HG03039 (cell line): ENCODE data around the gene MYO5C.

ENCODE experiments used
- ATAC-seq: cut with Tn5 transposase; IDR thresholded peaks from one replicate; pipeline ENCODE4 v1.9.1; 2021; ENCODE audit warnings: mild to moderate bottlenecking, moderate library complexity; ENCODE audit not compliant: unreplicated experiment

Gene MYO5C

GRCh38 chr15:52295421-52296001 lies at the start of gene MYO5C:
Gene MYO5C (minus strand): TSS chr15:52295804. CDS start chr15:52295636, 168 bp downstream.
- no peak for ATAC-seq

DNA sequence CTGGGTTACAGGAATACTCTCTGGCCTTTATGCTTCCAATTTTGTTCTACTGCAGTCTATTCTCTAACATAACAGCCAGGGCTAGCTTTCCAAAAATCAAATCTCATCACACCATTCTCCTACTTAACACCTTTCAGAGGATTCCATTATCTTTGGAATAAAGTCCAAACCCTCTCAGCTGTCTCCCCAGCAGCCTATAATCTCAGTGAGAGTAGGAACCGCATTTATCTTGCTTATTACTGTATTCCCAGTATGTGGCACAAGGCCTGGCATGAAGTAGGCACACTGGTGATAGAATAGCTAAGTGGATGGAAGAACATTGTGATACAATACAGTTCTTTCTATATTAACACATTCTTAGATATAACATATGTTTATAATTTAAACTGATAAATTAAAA lies 49.0 kb upstream of the MYO5C start:
- ATAC-seq = no peak

DNA sequence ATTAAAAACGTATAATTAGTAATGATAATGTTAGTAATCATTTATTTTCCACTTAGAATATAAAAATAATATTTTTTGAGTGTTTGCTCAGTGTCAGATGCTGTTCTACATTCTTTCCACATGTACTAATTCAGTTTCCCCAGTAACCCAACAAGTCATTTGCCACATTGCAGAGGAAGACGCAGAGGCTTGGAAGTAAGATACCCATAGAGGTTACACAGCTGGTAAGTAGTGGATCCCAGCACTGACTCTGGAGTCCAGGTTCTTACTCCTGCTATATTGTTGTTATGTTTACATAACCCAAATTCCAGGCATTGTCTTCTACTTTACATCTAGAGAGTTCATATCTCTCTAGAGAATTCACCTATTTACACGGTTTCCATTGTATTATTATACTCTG lies 48.2 kb upstream of the MYO5C start:
- ATAC-seq = no peak

- no peak for ATAC-seq
These were observed 44.5 kb upstream of the MYO5C start for GRCh38 chr15:52340093-52340492.

GRCh38 chr15:52338891-52339290 lies 43.3 kb upstream of the MYO5C start:
- no peak for ATAC-seq

DNA sequence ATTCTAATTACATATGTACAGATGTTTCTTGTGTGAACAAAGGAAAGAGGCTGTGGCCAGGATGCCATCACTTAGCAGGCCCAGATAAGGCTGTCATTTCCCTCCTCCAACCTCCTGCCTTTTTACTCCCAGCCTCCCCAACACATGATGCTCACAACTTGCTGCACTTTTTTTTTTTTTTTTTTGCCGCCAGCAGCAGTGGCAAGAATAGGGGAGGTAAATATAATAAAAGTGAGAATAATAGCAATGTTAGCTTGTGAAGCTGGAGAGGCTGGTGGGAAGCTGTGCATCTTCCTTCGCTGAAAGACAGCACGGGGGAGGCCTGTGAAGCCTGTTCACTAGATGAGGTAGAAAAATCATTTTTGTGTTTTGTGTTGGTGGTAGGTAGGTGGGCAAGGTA lies 42.5 kb upstream of the MYO5C start:
- ATAC-seq = no peak

DNA sequence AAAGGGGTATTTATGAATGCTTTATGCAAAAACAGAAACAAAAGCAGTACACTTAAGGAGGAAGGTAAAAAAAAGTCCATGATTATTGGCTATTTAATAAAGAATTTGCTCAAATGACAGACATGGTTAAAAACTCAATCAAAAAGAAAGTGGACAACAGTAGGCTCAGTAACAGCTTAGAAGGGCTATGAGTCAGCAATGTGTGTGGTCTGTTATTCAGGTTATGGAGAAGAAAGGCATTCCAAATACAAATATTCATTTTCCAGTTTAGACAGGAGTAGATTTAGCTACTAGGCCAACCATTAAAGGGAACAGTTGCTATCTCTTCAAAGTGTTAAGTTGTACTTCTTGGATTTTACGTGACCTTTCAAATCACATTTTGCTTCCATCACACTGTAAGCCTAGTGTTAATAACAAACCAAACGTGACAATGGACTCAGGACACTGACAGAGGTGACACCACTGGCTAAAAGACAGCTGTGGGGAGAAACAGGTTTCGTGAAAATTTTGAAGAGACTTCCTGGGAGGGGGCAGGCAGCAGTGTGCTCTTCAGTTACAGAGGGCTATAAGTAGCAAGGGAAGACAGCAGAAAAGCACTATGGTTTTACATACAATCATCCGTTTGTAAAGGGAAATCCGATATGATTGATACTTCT lies 41.7 kb upstream of the MYO5C start:
- ATAC-seq = no peak

GRCh38 chr15:52336529-52336928 lies 40.9 kb upstream of the MYO5C start:
- no peak for ATAC-seq

GRCh38 chr15:52334491-52335160 lies 39.0 kb upstream of the MYO5C start:
- no peak for ATAC-seq

- peak; percentile 79 for ATAC-seq
These were observed 36.1 kb upstream of the MYO5C start for GRCh38 chr15:52331490-52332240.

- no peak for ATAC-seq
These were observed 34.4 kb upstream of the MYO5C start for GRCh38 chr15:52329987-52330386.

DNA sequence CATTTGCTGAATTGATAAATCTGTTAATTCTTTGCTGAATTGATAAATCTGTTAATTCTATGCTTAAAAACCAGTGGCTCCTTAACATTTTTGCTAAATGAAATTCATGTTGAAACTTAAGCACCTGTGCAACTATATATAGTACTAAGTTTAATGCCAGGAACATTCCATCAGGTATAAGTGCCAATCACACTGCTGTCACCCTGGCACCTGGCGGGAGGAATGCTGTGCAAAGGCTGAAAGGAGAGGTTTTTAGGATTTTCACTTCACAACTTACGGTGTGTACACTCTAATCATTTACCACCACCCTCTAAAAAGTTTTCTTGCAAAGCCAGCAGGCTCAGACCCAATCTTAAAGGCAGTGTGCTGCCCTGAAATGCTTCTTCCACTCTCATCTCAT lies 33.5 kb upstream of the MYO5C start:
- no peak for ATAC-seq

GRCh38 chr15:52328680-52329079 lies 33.1 kb upstream of the MYO5C start:
- no peak for ATAC-seq

DNA sequence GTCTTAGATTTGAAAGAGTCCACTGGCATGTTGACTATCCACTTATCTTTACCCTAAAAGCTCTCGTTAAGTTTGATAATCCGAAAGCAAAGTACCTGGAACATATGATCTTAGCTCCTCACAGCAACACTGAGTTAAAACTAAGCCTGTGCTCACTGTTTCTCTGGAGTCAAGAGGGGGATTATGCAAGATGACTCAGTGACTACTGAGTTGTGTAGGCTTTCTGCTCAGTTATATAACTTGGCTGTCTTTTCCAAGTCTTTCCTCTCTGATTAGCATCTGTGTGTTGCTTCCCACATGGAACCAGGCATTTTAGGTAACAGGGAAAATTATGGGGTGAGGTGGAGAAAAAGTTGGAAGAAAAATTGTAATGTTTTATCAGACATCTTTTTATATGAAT lies 31.2 kb upstream of the MYO5C start:
- no peak for ATAC-seq

DNA sequence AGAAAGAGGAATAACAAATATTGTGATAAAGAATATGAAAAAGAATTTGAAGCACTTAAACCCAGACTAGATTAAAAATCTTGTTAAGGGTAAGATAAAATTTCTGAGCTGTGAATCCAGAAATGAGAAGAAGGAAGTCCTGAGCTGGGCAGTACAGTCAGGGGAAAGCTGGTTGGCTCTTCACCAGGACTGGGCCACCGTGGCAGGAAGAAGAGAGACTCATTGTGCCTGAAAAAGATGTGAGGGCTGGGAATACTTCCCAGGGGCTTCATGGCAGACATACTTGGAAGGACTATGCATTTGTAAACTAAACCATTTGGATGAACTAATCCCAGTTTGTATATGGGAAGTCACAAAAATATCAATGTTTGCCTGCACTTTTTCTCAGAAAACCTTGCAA lies 28.5 kb upstream of the MYO5C start:
- ATAC-seq = no peak

DNA sequence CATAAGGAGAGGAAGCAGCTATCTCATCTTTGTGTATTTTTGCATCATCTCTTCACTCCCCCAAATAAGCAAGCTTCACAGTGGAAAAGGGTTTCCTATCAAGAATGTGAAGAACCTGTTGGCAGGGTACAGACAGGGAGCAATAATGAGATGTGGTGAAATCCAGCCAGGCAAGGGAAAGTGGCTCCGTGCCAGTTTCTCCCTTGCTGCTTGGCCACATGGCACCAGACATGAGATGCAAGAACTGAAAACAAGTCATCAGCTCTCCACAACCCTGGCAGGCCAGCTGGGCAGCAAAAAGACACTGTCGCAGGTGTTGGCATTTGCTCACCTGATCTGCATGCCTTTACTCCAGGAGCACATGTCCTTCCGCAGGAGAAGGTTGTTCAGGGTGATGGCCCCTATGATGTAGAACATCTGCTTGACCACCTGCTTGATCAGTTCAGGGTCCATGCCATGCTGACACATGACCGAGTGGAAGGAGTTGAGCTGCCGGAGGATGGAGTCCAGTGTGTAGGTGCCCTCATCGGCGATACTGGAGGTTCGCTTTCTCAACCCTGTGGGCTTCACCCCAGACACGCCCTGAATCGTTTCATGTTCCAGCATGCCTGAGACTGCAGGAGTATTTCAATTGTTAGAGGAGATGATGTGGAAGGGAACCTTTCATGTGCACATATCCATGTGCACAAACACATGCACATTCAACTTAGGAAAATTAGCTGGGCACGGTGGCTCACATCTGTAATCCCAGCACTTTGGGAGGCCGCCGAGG lies 23.3 kb upstream of the MYO5C start:
- no peak for ATAC-seq

DNA sequence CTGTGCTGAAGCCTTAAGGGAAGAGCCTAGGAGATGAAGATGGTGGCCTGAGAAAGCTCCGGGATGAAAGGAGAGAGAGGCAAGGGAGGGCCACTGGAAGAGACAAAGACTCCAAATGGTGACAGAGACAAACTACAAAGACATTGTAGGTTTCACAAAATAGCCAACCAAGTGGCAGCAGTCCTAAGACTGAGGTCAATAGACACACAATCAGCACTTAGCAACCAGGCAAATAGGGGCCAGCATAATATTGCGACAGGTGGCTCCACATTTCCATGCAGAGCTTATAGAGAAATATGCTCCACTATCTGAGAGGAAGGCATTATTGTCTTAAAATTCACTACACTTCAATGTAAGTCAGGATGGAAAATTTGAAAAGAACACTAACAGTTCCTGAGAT lies 22.1 kb upstream of the MYO5C start:
- no peak for ATAC-seq

- no peak for ATAC-seq
These were observed 21.4 kb upstream of the MYO5C start for GRCh38 chr15:52317022-52317421.

- peak; percentile 32 for ATAC-seq
These were observed 13.5 kb upstream of the MYO5C start for GRCh38 chr15:52309154-52309548.

- peak; percentile 66 for ATAC-seq
These were observed 13.0 kb upstream of the MYO5C start for GRCh38 chr15:52308446-52309153.
